ENCODE data around the gene C1orf115.

The C1orf115 gene

GRCh38 chr1:220694866-220695382 lies 4.8 kb downstream of the C1orf115 start:
- no peak for TF ChIP-seq TAF1 (IDR thresholded peaks at IDR 0.05; ENCODE audit: borderline replicate concordance, insufficient read depth, low read length)
- no peak for TF ChIP-seq SIN3A (IDR thresholded peaks at IDR 0.05; ENCODE audit: borderline replicate concordance, insufficient read depth, low read length)
- no peak for TF ChIP-seq FOXP2 (optimal IDR thresholded peaks at IDR 0.05; ENCODE audit: borderline replicate concordance, extremely low read depth, extremely low read length, insufficient read depth)
- TF ChIP-seq REST (IDR thresholded peaks at IDR 0.05; ENCODE audit: insufficient read depth in 1 of 2, low read depth in 2 of 2, low read length in 2 of 2), result no peak
- TF ChIP-seq POLR2AphosphoS5 (IDR thresholded peaks at IDR 0.05; ENCODE audit: low read depth, low read length), result no peak

DNA sequence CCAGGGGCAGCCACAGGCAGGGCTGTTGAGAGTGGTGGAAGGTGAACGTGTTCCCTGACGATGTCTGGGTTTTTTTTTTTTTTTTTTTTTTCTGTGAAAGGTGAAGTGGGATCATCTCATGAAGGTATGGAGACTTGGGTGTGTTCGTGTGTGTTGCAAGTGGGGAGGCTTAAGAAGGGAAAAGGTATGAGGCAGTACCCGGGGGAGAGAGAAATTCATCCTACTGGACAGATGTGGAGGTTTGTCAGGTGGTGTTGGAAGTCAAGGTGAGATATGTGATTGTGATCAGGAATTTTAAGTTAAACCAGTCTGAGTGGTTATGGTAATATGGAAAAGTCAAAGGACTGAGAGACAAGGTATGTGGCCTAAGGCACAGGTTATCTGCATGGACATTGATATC lies 5.3 kb downstream of the C1orf115 start:
- no peak for TF ChIP-seq TAF1 (IDR thresholded peaks at IDR 0.05; ENCODE audit: borderline replicate concordance, insufficient read depth, low read length)
- TF ChIP-seq REST (IDR thresholded peaks at IDR 0.05; ENCODE audit: insufficient read depth in 1 of 2, low read depth in 2 of 2, low read length in 2 of 2), result no peak
- TF ChIP-seq SIN3A (IDR thresholded peaks at IDR 0.05; ENCODE audit: borderline replicate concordance, insufficient read depth, low read length), result no peak
- no peak for TF ChIP-seq POLR2AphosphoS5 (IDR thresholded peaks at IDR 0.05; ENCODE audit: low read depth, low read length)
- TF ChIP-seq FOXP2 (optimal IDR thresholded peaks at IDR 0.05; ENCODE audit: borderline replicate concordance, extremely low read depth, extremely low read length, insufficient read depth), result no peak

- TF ChIP-seq TAF1 (IDR thresholded peaks at IDR 0.05; ENCODE audit: borderline replicate concordance, insufficient read depth, low read length), result no peak
- no peak for TF ChIP-seq REST (IDR thresholded peaks at IDR 0.05; ENCODE audit: insufficient read depth in 1 of 2, low read depth in 2 of 2, low read length in 2 of 2)
- no peak for TF ChIP-seq SIN3A (IDR thresholded peaks at IDR 0.05; ENCODE audit: borderline replicate concordance, insufficient read depth, low read length)
- TF ChIP-seq FOXP2 (optimal IDR thresholded peaks at IDR 0.05; ENCODE audit: borderline replicate concordance, extremely low read depth, extremely low read length, insufficient read depth), result no peak
- no peak for TF ChIP-seq POLR2AphosphoS5 (IDR thresholded peaks at IDR 0.05; ENCODE audit: low read depth, low read length)
Measured at GRCh38 chr1:220696226-220696862, 6.2 kb downstream of the C1orf115 start.

DNA sequence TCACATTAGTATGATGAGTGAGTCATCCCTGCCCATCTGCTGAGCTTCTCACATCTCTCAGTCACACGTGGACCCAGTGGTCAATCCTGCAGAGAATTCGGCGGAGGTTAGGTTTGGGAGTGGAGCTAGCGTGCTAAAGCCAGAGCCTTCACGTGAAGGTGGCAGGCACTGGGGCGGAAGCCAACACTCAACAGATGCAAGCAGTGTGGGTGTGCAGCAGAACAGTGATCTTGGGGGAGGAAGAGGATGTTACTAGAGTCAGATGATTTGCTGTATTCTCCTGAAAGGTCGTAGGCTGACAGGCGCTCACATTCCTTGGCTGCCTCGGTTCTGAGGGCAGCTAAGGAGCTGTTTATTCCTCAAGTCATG lies 6.7 kb downstream of the C1orf115 start:
- TF ChIP-seq REST (IDR thresholded peaks at IDR 0.05; ENCODE audit: insufficient read depth in 1 of 2, low read depth in 2 of 2, low read length in 2 of 2) (no peak), POLR2AphosphoS5 (IDR thresholded peaks at IDR 0.05; ENCODE audit: low read depth, low read length) (no peak)

DNA sequence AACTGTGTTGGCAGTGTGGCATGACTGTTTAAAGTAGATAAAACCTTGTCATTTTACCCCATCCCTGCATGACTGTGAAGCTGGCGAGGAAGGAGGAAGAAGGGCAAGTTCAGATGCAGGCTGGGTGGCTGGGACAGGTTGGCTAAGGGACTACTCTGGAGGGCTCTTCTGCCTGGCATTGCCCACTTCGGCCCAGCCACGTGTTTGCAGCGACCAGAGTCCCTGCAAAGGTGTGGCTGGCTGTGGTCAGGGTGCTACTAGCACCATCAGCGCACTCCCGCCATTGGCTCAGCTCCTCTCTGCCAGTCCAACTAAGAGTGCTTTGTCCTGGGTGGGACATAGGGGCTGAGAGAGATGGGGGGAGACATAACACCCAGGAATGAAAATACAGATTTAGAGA lies 7.2 kb downstream of the C1orf115 start:
- TF ChIP-seq POLR2AphosphoS5 (IDR thresholded peaks at IDR 0.05; ENCODE audit: low read depth, low read length), result no peak

Measured in PFSK-1 (cell line).